HepG2 (cell line): ENCODE data around the gene CNDP1.

Experiments used
- ARNT ChIP-seq: fragments of 450-650 bp; IDR thresholded peaks from 2 replicates; pipeline ENCODE4 v1.6.1; 2017
- RFX5 ChIP-seq: IDR thresholded peaks from 2 replicates; pipeline ENCODE4 v1.6.1; 2011; ENCODE audit warnings: low read depth, low read length, improper control_type of control experiment
- RXRA ChIP-seq: sonication (generic); formaldehyde crosslinking; IDR thresholded peaks from 2 replicates; pipeline ENCODE4 v1.5.1; 2020; ENCODE audit warnings: missing genetic modification reagents
- ZNF556 ChIP-seq: sonication (generic); formaldehyde crosslinking; IDR thresholded peaks from 2 replicates; pipeline ENCODE4 v1.4.0; 2020; ENCODE audit warnings: mild to moderate bottlenecking, missing genetic modification reagents, borderline replicate concordance
- TF ChIP-seq, protein P1 (sequence below): sonication (generic); formaldehyde crosslinking; IDR thresholded peaks from 2 replicates; pipeline ENCODE4 v1.5.0; 2020; ENCODE audit warnings: mild to moderate bottlenecking, missing genetic modification reagents, moderate library complexity

GRCh38 chr18:74556126-74556525 lies 21.8 kb downstream of the CNDP1 start:
- TF ChIP-seq RXRA: no peak
- no peak for TF ChIP-seq RFX5
- TF ChIP-seq, protein P1, sequence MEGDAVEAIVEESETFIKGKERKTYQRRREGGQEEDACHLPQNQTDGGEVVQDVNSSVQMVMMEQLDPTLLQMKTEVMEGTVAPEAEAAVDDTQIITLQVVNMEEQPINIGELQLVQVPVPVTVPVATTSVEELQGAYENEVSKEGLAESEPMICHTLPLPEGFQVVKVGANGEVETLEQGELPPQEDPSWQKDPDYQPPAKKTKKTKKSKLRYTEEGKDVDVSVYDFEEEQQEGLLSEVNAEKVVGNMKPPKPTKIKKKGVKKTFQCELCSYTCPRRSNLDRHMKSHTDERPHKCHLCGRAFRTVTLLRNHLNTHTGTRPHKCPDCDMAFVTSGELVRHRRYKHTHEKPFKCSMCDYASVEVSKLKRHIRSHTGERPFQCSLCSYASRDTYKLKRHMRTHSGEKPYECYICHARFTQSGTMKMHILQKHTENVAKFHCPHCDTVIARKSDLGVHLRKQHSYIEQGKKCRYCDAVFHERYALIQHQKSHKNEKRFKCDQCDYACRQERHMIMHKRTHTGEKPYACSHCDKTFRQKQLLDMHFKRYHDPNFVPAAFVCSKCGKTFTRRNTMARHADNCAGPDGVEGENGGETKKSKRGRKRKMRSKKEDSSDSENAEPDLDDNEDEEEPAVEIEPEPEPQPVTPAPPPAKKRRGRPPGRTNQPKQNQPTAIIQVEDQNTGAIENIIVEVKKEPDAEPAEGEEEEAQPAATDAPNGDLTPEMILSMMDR: no peak
- no peak for TF ChIP-seq ZNF556 (CRISPR knock-in tag)
- TF ChIP-seq ARNT: no peak
